Pancreas (tissue), 10 donors: ENCODE data around the gene STARD8. TPM values are rescaled to one million over a fixed set of nuclear protein-coding genes. Genes with fewer than 3 reads are reported as not detected.
"Not testable (repeated sequence)": the region's sequence is repeated elsewhere in the genome, so short reads cannot be mapped to it uniquely, and the experiment has no call there.

Experiments used
- ATAC-seq, 4 donors: fragments of 200-7000 bp; cut with Tn5 transposase; one replicate each; pipeline versions ENCODE4 v1.8.0 to v1.9.1; 2020; ENCODE audit warnings: mild to moderate bottlenecking in 4 of 4, moderate library complexity in 4 of 4
- DNase-seq, 6 donors: peaks; one replicate each; pipeline ENCODE4 v3.0.0-alpha.2; 2020
- FAIRE-seq: peaks from 2 replicates; lab custom pipeline; 2012; peaks lifted over from hg19 to GRCh38; lab: Jason Lieb, UNC
- H3K27ac ChIP-seq, 4 donors: fragments of 200-600 bp; sonication (generic); 1 replicate in 3 of 4; 2 replicates in 1 of 4; pipeline versions ENCODE4 v1.5.0 to v1.8.0; 2020
- H3K27me3 ChIP-seq, 4 donors: fragments of 200-600 bp; one replicate each; pipeline ENCODE4 v1.8.0; 2021
- H3K36me3 ChIP-seq, 3 donors: fragments of 200-600 bp; sonication (generic) in 1 of 3; one replicate each; pipeline versions ENCODE4 v1.5.0 to v1.8.0; 2020 to 2021
- H3K4me1 ChIP-seq, 3 donors: fragments of 200-600 bp; one replicate each; pipeline ENCODE4 v1.8.0; 2021
- H3K4me3 ChIP-seq, 4 donors: fragments of 200-600 bp; sonication (generic) in 2 of 4; one replicate each; pipeline versions ENCODE4 v1.5.0 to v1.8.0; 2020 to 2021
- H3K9me3 ChIP-seq, 4 donors: fragments of 200-600 bp; one replicate each; pipeline ENCODE4 v1.8.0; 2021
- CTCF ChIP-seq, 4 donors: fragments of 200-600 bp; sonication (generic) in 3 of 4; IDR thresholded peaks; one replicate each; pipeline versions ENCODE4 v1.5.0 to v1.8.0; 2021; ENCODE audit warnings: antibody characterized with exemption in 4 of 4
- WGBS, 2 donors: extraction: QIAGEN DNeasy Blood & Tissue Kit; methylation state at CpG; one replicate each; pipeline ENCODE4 v1.1.7; 2013; 5-methylcytosine and 5-hydroxymethylcytosine counted together
- intact Hi-C, 3 donors: fragments of 100-400 bp; cut with DNase I; formaldehyde crosslinking; loops; one replicate each; pipeline versions ENCODE4 v1.11.1 to v1.14.2; 2022
- polyA plus RNA-seq, 2 donors: library from polyadenylated mRNA; stranded (reverse); fragments of 200-250 nt; gene quantifications; one replicate each; pipeline ENCODE4 v1.2.3, GENCODE V29; 2013
- total RNA-seq, 6 donors: library from RNA; stranded (reverse); fragmentation: NEBNext Ultra II Directional in 4 of 6; extraction: Animal tissue kit (Norgen Biotek cat#: 25700) in 4 of 6; gene quantifications; one replicate each; pipeline versions ENCODE4 v1.2.1 to v1.2.4, GENCODE V29; 2021 to 2023
- donor health status: healthy with polysubstance abuse.
- donor health status: DM: no; HTN: no; CAD: no; lungs with moderate emphysema.
- donor health status: DM: no; HTN: no; CAD: no.
- donor health status: control.
- donor health status: control.
- donor health status: Bipolar disorder and iron deficiency.
- donor health status: DM: yes; HTN: yes; CAD: no.
- donor health status: DM: no; HTN: no; CAD: no.
- donor health status: DM: no; HTN: no; CAD: no.
- donor health status: DM: yes; HTN: yes; CAD: no.

STARD8 gene
- total and polyA plus RNA-seq, 8 donors, result 2.3 to 3.7 (median 2.9) TPM

GRCh38 chrX:68686097-68686977, 38.9 kb downstream of the STARD8 start:
- H3K36me3 ChIP-seq, result no peaks in the 10 kb centered on the region
- H3K27ac ChIP-seq, result peak overlapping the region in 1 of 4 donors; percentile 11
- DNase-seq, result peak in 2 of 6 donors; percentile 25 to 66

GRCh38 chrX:68688931-68689330, 41.5 kb downstream of the STARD8 start:
- DNase-seq, H3K27ac ChIP-seq, ATAC-seq, H3K4me1 ChIP-seq, H3K36me3 ChIP-seq, H3K4me3 ChIP-seq, H3K9me3 ChIP-seq, intact Hi-C loops, FAIRE-seq: not testable (repeated sequence)
- WGBS, 2 donors, result 67 to 82% methylated on average over 1 to 3 of the region's 8 CpGs
- peaks cover 0 to 13% (median 0%) of the 10 kb centered on the region in 4 donors for H3K27me3 ChIP-seq

More at GRCh38 chrX:68686097-68686977, 38.9 kb downstream of the STARD8 start:
- intact Hi-C loops, result no loop called here
- peak overlapping the region in 1 of 4 donors; percentile 36 for H3K4me3 ChIP-seq
- H3K27me3 ChIP-seq, result peaks cover 0 to 13% (median 0%) of the 10 kb centered on the region in 4 donors
- 8 to 34% methylated on average over 53 to 55 of the region's 56 CpGs for WGBS, 2 donors
- ATAC-seq (peak; percentile 48 to 76 (median 61)), FAIRE-seq (no peak)
- H3K9me3 ChIP-seq, result no peaks in the 10 kb centered on the region
- no peaks in the 10 kb centered on the region for H3K4me1 ChIP-seq
- no peak for TF ChIP-seq CTCF (IDR thresholded peaks at IDR 0.05)

DNA sequence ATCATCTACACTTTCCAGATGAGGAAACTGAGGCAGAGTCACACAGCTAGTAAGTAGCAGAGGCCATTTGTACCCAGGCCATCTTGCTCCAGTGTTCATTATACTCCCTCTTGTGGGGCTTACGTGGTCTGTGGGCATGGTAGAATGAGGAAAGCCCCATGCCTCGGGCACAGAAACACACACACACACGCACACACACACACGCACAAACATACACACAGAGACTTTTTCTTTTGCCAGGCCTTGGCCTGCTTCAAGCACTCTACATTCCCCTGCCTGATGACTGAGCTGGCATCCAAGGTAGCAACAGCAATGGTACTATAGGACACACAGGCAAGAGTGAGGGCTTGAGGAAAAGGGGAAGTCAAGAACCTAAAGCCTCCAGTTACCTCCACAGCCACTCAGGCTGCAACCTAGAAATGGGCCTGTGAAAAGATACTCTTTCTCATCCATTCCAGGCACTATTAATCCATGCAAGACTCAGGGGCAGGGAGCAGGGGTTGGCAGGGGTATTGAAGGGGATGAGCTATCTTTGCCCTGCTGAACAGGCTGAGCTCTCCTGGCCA, 43.6 kb downstream of the STARD8 start:
- Histone ChIP-seq H3K36me3 (no peaks in the 10 kb centered on the region), H3K4me3 (no peak overlapping the region), H3K27me3 (peaks cover 0 to 9% (median 0%) of the 10 kb centered on the region in 4 donors), H3K9me3 (no peaks in the 10 kb centered on the region), H3K4me1 (no peaks in the 10 kb centered on the region), H3K27ac (no peak overlapping the region)
- intact Hi-C loops, result no loop called here
- ATAC-seq (no peak), DNase-seq (no peak), FAIRE-seq (no peak)
- no peak for TF ChIP-seq CTCF (IDR thresholded peaks at IDR 0.05)
- 89 to 96% methylated on average over 4 of the region's 4 CpGs for WGBS, 2 donors

DNA sequence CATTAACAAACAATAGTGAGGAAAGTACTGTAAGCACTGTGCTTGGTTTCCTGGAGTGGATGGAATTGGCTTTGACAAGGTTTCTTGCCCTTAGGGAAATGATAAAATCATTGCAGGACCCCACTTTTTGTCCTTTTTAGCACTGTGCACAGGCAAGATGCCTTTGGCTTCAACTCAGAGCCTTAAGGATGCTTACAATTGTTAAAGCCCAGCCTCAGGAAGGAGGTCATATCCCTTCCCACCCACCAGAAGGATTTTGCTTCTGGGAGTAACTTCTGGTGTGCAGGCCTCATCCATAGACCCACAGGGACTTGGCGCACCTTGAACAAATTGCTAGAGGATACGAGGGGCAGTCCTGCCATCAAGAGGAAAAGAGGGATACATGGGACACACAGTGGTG, 44.5 kb downstream of the STARD8 start:
- Histone ChIP-seq H3K4me3 (no peak overlapping the region), H3K4me1 (no peaks in the 10 kb centered on the region), H3K36me3 (no peaks in the 10 kb centered on the region), H3K27me3 (no peaks in the 10 kb centered on the region), H3K27ac (no peak overlapping the region), H3K9me3 (no peaks in the 10 kb centered on the region)
- 92 to 93% methylated on average over 2 of the region's 2 CpGs for WGBS, 2 donors
- TF ChIP-seq CTCF (IDR thresholded peaks at IDR 0.05), result no peak
- no peak for ATAC-seq
- intact Hi-C loops, result no loop called here
- no peak for DNase-seq
- FAIRE-seq, result no peak

DNA sequence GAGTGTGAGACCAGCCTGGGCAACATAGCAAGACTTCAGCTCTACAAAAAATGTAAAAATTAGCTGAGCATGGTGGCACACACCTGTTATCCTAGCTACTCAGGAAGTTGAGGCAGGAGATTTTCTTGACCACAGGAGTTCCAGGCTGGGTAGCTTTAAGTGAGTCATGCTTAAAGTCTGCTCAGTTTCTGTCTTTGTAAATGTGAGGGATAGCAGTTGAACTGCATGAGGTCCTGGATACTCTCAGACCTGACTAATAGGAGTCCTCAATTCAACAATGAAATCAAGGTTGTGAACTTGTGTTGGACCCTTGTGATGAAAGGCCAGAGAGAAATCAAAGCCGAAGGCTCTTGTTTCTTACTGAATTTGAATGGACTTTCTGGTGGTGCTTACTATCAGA, 45.2 kb downstream of the STARD8 start:
- ATAC-seq, result no peak
- no peaks in the 10 kb centered on the region for H3K27me3 ChIP-seq
- 85 to 97% methylated on average over 1 of the region's 1 CpG for WGBS, 2 donors
- no peak for FAIRE-seq
- H3K4me1 ChIP-seq, result no peaks in the 10 kb centered on the region
- no peak overlapping the region for H3K4me3 ChIP-seq
- intact Hi-C loops, result no loop called here
- no peaks in the 10 kb centered on the region for H3K36me3 ChIP-seq
- DNase-seq, result no peak
- no peak overlapping the region for H3K27ac ChIP-seq
- H3K9me3 ChIP-seq, result no peaks in the 10 kb centered on the region
- no peak for TF ChIP-seq CTCF (IDR thresholded peaks at IDR 0.05)
